GM19025 (cell line): Measurements from ENCODE around the gene MAG.
"Not testable (repeated sequence)": the region's sequence is repeated elsewhere in the genome, so short reads cannot be mapped to it uniquely, and the experiment has no call there.

ENCODE experiments used
- ATAC-seq: cut with Tn5 transposase; IDR thresholded peaks from one replicate; pipeline ENCODE4 v1.9.1; 2021; ENCODE audit warnings: mild to moderate bottlenecking, low read depth, moderate library complexity; ENCODE audit not compliant: unreplicated experiment

MAG gene

DNA sequence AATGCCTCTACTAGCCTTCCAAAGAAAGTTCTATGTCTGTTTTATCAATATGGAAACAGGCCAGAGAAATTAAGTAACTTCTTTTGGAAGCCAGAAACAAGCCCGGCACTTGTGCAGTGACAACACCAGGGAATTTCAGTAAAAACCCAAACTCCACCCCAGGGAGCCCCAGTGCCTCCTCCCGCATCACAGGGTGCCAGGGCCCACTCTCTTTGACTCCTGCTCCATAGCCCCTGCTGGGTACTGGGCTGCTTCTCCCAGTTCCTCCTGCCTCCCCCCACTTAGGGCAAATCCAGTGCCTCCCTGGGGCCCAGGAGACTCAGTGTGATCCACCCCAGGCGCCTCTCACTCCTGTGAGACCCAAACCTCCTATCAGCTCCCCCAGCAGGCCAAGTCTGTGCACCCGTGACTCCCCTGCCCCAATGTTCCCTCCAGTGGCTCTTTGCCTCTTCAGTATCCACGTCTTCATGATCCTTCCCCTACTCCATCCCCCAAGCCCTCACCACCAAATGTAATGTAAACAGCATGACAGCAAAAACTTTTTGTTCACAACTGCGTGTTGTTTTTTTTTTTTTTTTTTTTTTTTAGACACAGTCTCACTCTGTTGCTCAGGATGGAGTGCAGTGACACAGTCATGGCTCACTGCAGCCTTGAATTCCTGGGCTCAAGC lies 64.0 kb downstream of the MAG start:
- no peak for ATAC-seq

DNA sequence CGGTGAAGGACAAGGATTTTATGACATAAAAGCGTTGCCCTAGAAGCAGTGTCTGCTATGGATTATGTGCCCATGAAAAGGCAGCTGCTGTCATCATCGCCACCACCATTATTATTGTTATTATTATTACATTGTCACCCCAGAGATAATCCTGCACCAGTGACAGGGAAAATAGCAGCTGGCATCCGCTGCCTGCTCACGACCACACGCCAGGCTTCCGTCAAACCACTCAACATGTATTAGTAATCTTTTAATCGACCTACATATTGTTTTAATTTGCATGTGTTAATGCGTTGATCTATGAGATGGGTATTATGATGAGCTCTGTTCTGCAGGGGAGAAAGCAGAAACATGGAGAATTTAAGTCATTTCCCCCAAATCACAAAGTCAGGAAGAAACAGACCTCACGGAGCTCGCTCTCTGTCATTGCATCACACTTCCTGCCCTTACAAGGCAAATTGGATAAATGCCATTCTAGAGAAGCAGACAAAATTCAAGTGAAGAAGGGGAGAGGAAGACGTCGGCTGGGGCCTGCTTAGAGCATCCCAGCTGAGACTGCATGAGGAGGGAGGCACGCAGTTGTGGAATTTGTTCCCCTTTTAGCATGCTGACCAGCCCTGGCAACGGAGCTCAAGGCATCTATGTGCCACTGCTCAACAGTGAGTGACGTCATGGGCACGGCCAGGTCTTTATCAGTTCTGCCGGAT lies 66.1 kb downstream of the MAG start, which contains the start of gene FFAR3:
TSS of gene FFAR3 (plus strand) at position 594 of the 707 bp plus-strand sequence. CDS start 431 bp downstream, outside the sequence.
- no peak for ATAC-seq

DNA sequence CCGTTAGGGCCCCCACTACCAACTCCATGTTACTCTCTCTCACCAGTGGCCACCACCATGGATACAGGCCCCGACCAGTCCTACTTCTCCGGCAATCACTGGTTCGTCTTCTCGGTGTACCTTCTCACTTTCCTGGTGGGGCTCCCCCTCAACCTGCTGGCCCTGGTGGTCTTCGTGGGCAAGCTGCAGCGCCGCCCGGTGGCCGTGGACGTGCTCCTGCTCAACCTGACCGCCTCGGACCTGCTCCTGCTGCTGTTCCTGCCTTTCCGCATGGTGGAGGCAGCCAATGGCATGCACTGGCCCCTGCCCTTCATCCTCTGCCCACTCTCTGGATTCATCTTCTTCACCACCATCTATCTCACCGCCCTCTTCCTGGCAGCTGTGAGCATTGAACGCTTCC lies 66.9 kb downstream of the MAG start:
- not testable (repeated sequence) for ATAC-seq

DNA sequence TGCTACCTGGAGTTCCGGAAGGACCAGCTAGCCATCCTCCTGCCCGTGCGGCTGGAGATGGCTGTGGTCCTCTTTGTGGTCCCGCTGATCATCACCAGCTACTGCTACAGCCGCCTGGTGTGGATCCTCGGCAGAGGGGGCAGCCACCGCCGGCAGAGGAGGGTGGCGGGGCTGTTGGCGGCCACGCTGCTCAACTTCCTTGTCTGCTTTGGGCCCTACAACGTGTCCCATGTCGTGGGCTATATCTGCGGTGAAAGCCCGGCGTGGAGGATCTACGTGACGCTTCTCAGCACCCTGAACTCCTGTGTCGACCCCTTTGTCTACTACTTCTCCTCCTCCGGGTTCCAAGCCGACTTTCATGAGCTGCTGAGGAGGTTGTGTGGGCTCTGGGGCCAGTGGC lies 67.4 kb downstream of the MAG start:
- ATAC-seq, result not testable (repeated sequence)

DNA sequence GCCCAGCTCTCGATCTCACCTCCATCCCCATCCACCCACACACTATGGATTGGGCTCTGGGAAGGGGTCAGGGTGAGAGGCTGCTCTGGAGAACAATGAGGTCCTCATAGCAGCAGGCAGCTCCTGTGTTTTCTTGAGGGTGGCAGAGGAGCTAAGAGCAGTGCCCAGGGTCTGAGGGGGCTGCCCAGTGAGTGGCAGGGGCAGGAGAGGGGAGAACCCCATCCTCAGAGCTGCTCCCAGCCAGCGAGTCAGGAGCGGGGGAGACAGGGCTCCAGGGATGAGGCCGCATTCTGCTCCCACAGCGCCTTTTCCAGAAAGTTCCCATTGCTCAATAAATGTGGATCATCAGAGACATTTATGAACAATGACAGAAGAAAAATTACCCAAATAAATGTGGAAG lies 68.1 kb downstream of the MAG start:
- not testable (repeated sequence) for ATAC-seq

DNA sequence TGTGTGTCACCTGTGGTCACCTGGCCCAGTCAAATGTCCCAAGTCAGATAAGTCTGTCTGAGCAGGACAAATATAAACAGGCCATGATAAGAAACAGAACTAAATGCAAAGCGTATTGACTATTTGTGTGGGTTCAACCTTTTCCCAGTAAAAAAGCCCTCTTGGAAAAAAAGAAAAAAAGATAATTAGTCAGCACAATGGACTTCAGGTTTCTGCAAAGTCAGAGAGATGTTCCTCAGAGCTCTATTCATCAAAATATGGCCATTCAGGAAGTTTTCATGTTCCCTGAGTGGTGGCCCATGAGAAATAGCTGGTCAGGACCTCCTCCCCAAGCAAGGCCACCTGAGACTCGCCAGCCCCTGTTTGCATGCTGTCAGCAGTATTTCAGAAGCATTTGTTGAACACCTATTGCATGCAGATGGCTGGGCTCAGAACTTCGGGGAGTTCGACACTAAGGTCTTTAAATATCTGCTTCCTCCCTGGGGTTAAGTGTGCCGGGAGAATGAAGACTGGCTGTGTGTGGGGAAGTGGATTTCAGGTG lies 69.0 kb downstream of the MAG start:
- no peak for ATAC-seq

DNA sequence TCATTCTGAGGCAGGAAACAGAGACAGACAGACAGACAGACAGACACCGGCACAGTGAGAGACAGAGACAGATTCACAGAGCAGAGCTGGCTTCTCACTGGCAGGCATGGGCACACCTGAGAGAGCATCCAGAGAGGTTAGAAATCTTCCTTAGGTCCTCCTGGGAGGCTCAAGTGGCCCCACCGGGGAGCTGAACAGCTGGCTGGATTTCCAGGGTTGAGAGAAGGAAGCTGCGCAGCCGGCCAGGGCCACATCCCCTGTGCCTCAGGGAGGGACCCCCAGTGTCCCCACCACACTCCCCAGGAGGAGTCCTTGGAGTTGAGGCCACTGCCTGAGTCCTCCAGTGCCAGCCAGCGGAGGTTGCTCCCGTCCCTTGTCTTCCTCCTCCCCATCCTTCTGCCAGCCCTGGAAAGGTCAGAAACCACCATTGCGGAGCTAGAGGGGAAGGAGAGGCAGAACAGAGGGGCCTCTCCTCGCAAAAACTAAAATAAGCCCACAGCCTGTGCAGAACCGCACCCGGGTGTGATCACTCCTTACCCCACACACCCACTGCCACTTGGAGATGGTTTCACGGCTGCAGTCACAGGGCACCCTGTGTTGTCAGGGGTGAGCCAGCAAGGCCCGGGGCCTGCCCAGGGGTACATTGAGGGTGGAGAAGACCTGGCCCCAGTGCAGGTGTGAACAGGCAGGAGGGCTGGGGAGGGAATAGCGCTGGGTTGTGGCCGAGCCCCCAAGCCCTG lies 70.5 kb downstream of the MAG start:
- ATAC-seq, result no peak

DNA sequence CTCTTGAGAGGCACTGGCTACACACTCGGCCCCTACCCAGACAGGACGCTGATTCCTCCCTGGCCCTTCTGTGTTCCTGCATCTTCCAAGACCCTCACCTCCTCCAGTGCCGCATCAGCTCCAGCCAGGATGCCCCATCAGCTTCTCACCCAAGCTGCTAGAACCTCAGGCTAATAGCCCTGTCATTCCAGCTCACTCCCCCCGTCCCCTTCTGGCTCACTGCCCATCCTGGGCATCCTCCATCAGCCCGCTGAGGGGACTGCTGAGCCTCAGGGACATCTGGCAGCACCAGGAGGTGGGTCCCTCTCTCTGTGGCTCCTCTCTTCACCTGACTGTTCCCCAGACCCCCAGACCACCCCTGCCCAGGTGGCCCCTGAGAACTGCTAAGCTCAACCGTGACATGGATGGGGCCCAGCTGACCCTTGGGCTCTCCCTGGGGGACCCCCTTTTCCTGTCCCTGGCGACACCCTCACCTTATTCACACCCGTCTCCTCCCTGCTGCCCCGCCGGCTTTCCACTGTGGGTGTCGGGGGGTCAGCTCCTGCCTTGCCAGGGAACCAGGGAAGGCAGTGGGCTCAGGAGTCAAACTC lies 71.1 kb downstream of the MAG start:
- no peak for ATAC-seq
